Aorta (tissue), 5 donors: Measurements from ENCODE around the gene VPS39. TPM values are rescaled to one million over a fixed set of nuclear protein-coding genes. Genes with fewer than 3 reads are reported as not detected.

Source experiments
- ATAC-seq: fragments of 200-7000 bp; cut with Tn5 transposase; one replicate; pipeline ENCODE4 v1.9.1; 2022; ENCODE audit warnings: moderate library complexity; ENCODE audit not compliant: low FRiP score
- DNase-seq, 2 donors: peaks; one replicate each; pipeline ENCODE4 v3.0.0-alpha.2; 2020
- H3K27ac ChIP-seq, 2 donors: one replicate each; pipeline ENCODE4 v1.5.1; 2013; ENCODE audit warnings: low read length in 2 of 2, mild to moderate bottlenecking in 2 of 2, moderate library complexity in 2 of 2, control low read depth in 1 of 2, inconsistent platforms in 1 of 2, low read depth in 1 of 2
- H3K27me3 ChIP-seq, 2 donors: one replicate each; pipeline ENCODE4 v1.6.1; 2013; ENCODE audit warnings: control low read depth in 1 of 2, low read length in 1 of 2, mild to moderate bottlenecking in 1 of 2, moderate library complexity in 1 of 2; ENCODE audit not compliant: insufficient read depth in 2 of 2, control insufficient read depth in 1 of 2
- H3K36me3 ChIP-seq, 2 donors: one replicate each; pipeline ENCODE4 v1.6.1; 2013; ENCODE audit warnings: control low read depth in 1 of 2, low read length in 1 of 2, mild to moderate bottlenecking in 1 of 2; ENCODE audit not compliant: insufficient read depth in 2 of 2, control insufficient read depth in 1 of 2
- H3K4me1 ChIP-seq, 2 donors: one replicate each; pipeline ENCODE4 v1.6.1; 2013; ENCODE audit warnings: low read length in 2 of 2, control low read depth in 1 of 2, mild to moderate bottlenecking in 1 of 2, moderate library complexity in 1 of 2; ENCODE audit not compliant: insufficient read depth in 2 of 2, control insufficient read depth in 1 of 2
- H3K4me3 ChIP-seq, 2 donors: one replicate each; pipeline ENCODE4 v1.5.1; 2013; ENCODE audit warnings: low read length in 2 of 2, control low read depth in 1 of 2, mild to moderate bottlenecking in 1 of 2
- H3K9me3 ChIP-seq: one replicate; pipeline ENCODE4 v1.6.1; 2013; ENCODE audit warnings: mild to moderate bottlenecking, low read length; ENCODE audit not compliant: control insufficient read depth
- WGBS, 2 donors: extraction: QIAGEN DNeasy Blood & Tissue Kit; methylation state at CpG; one replicate each; pipeline ENCODE4 v1.1.7; 2013; 5-methylcytosine and 5-hydroxymethylcytosine counted together
- intact Hi-C, 2 donors: fragments of 100-400 bp; cut with DNase I; formaldehyde crosslinking; loops; one replicate each; pipeline versions ENCODE4 v1.14.2 to v1.15.0; 2022
- polyA plus RNA-seq, 2 donors: library from polyadenylated mRNA; stranded (reverse); fragments of 200-250 nt; gene quantifications; one replicate each; pipeline ENCODE4 v1.2.3, GENCODE V29; 2013
- total RNA-seq, 2 donors: library from RNA; stranded (reverse); fragmentation: NEBNext Ultra II Directional; extraction: Animal tissue kit (Norgen Biotek cat#: 25700); gene quantifications; one replicate each; pipeline ENCODE4 v1.2.1, GENCODE V29; 2021
- donor health status: healthy with polysubstance abuse.
- donor health status: Bipolar disorder and iron deficiency.
- donor health status: DM: no; HTN: no; CAD: no.
- donor health status: DM: no; HTN: no; CAD: no.
- donor health status: DM: yes; HTN: yes; CAD: no.

VPS39 gene
- total and polyA plus RNA-seq, 4 donors, result 10.5 to 89.4 (median 59.8) TPM

- WGBS, 2 donors, result 88 to 90% methylated on average over 8 of the region's 8 CpGs
- H3K36me3 ChIP-seq, result peaks cover 9 to 10% of the 10 kb centered on the region in 2 donors
Observed at GRCh38 chr15:42191610-42192346, 16.3 kb downstream of the VPS39 start.

GRCh38 chr15:42190370-42190769 is 17.7 kb downstream of the VPS39 start:
- no peak overlapping the region for H3K4me3 ChIP-seq
- ATAC-seq (no peak), DNase-seq (no peak)
- no peak overlapping the region for H3K27ac ChIP-seq
- 98 to 99% methylated on average over 2 of the region's 2 CpGs for WGBS, 2 donors
- H3K36me3 ChIP-seq, result peaks cover 11 to 13% of the 10 kb centered on the region in 2 donors
- no peaks in the 10 kb centered on the region for H3K9me3 ChIP-seq
- no peaks in the 10 kb centered on the region for H3K27me3 ChIP-seq
- H3K4me1 ChIP-seq, result no peaks in the 10 kb centered on the region
- intact Hi-C loops, result no loop called here

More at GRCh38 chr15:42191610-42192346, 16.3 kb downstream of the VPS39 start:
- Histone ChIP-seq H3K9me3 (no peaks in the 10 kb centered on the region), H3K4me3 (no peak overlapping the region), H3K4me1 (no peaks in the 10 kb centered on the region), H3K27ac (no peak overlapping the region), H3K27me3 (no peaks in the 10 kb centered on the region)
- ATAC-seq (no peak), DNase-seq (no peak)
- intact Hi-C loops, result no loop called here

GRCh38 chr15:42185801-42186200 is 22.3 kb downstream of the VPS39 start:
- Histone ChIP-seq H3K4me3 (no peak overlapping the region), H3K36me3 (peaks cover 11 to 19% of the 10 kb centered on the region in 2 donors), H3K27me3 (no peaks in the 10 kb centered on the region), H3K4me1 (no peaks in the 10 kb centered on the region), H3K9me3 (no peaks in the 10 kb centered on the region), H3K27ac (no peak overlapping the region)
- DNase-seq (no peak), ATAC-seq (no peak)
- intact Hi-C loops, result no loop called here
- 97 to 100% methylated on average over 1 of the region's 1 CpG for WGBS, 2 donors

- 94 to 95% methylated on average over 4 of the region's 4 CpGs for WGBS, 2 donors
- Histone ChIP-seq H3K4me3 (no peak overlapping the region), H3K27ac (no peak overlapping the region), H3K36me3 (peaks cover 11 to 22% of the 10 kb centered on the region in 2 donors), H3K4me1 (no peaks in the 10 kb centered on the region), H3K9me3 (no peaks in the 10 kb centered on the region), H3K27me3 (no peaks in the 10 kb centered on the region)
- DNase-seq (no peak), ATAC-seq (no peak)
- intact Hi-C loops, result no loop called here
Observed at GRCh38 chr15:42184736-42185135, 23.4 kb downstream of the VPS39 start.

- DNase-seq (peak in 1 of 2 donors; percentile 55), ATAC-seq (no peak)
- Histone ChIP-seq H3K27me3 (no peaks in the 10 kb centered on the region), H3K27ac (no peak overlapping the region), H3K4me1 (no peaks in the 10 kb centered on the region), H3K9me3 (no peaks in the 10 kb centered on the region), H3K4me3 (no peak overlapping the region), H3K36me3 (peaks cover 11 to 22% of the 10 kb centered on the region in 2 donors)
- intact Hi-C loops, result no loop called here
- WGBS, 2 donors, result 71 to 74% methylated on average over 5 of the region's 5 CpGs
Observed at GRCh38 chr15:42184296-42184695, 23.8 kb downstream of the VPS39 start.

GRCh38 chr15:42182961-42183360 is 25.1 kb downstream of the VPS39 start:
- Histone ChIP-seq H3K4me3 (no peak overlapping the region), H3K27ac (no peak overlapping the region), H3K27me3 (no peaks in the 10 kb centered on the region), H3K36me3 (peaks cover 13 to 20% of the 10 kb centered on the region in 2 donors), H3K9me3 (no peaks in the 10 kb centered on the region), H3K4me1 (no peaks in the 10 kb centered on the region)
- 88 to 89% methylated on average over 6 of the region's 6 CpGs for WGBS, 2 donors
- ATAC-seq, result no peak
- intact Hi-C loops, result no loop called here
- DNase-seq, result no peak

- H3K4me3 ChIP-seq, result no peak overlapping the region
- intact Hi-C loops, result no loop called here
- WGBS, 2 donors, result 88 to 89% methylated on average over 6 of the region's 6 CpGs
- DNase-seq, result no peak
- H3K9me3 ChIP-seq, result no peaks in the 10 kb centered on the region
- no peaks in the 10 kb centered on the region for H3K27me3 ChIP-seq
- H3K36me3 ChIP-seq, result peaks cover 8 to 15% of the 10 kb centered on the region in 2 donors
- no peak overlapping the region for H3K27ac ChIP-seq
- no peaks in the 10 kb centered on the region for H3K4me1 ChIP-seq
- no peak for ATAC-seq
Observed at GRCh38 chr15:42182328-42182886, 25.7 kb downstream of the VPS39 start.

GRCh38 chr15:42178056-42178455 is 30.0 kb downstream of the VPS39 start:
- 84 to 88% methylated on average over 2 of the region's 2 CpGs for WGBS, 2 donors
- Histone ChIP-seq H3K27me3 (no peaks in the 10 kb centered on the region), H3K36me3 (peaks cover 11 to 12% of the 10 kb centered on the region in 2 donors), H3K4me3 (no peak overlapping the region), H3K27ac (no peak overlapping the region), H3K4me1 (no peaks in the 10 kb centered on the region), H3K9me3 (no peaks in the 10 kb centered on the region)
- ATAC-seq (no peak), DNase-seq (no peak)
- intact Hi-C loops, result no loop called here

- 80 to 84% methylated on average over 5 of the region's 5 CpGs for WGBS, 2 donors
- H3K27me3 ChIP-seq, result no peaks in the 10 kb centered on the region
- H3K9me3 ChIP-seq, result no peaks in the 10 kb centered on the region
- H3K4me3 ChIP-seq, result no peak overlapping the region
- DNase-seq (no peak), ATAC-seq (no peak)
- no peaks in the 10 kb centered on the region for H3K4me1 ChIP-seq
- intact Hi-C loops, result no loop called here
- no peak overlapping the region for H3K27ac ChIP-seq
- peaks cover 10 to 12% of the 10 kb centered on the region in 2 donors for H3K36me3 ChIP-seq
Observed at GRCh38 chr15:42175671-42176070, 32.4 kb downstream of the VPS39 start.
